ENCODE measurements around the gene DMRTC2. TPM values are rescaled to one million over a fixed set of nuclear protein-coding genes. Genes with fewer than 3 reads are reported as not detected.

The DMRTC2 gene
- total and polyA plus RNA-seq, 2 donors (not counting 1 experiment from before 2014, with no cell fraction given) = not detected

- WGBS (ENCODE audit: insufficient coverage) = 57% methylated on average over 1 of the region's 2 CpGs
- ATAC-seq (ENCODE audit: low read depth) = no peak
- H3K27ac Mint-ChIP-seq = no peak overlapping the region
Measured at GRCh38 chr19:41853344-41853743, 8.5 kb downstream of the DMRTC2 start.

GRCh38 chr19:41853768-41854167, 8.9 kb downstream of the DMRTC2 start:
- Mint-ChIP-seq H3K27ac (no peak overlapping the region), H3K9me3 (ENCODE audit: insufficient read depth) (no peaks in the 10 kb centered on the region), H3K4me1 (no peaks in the 10 kb centered on the region), H3K27me3 (peaks cover 4% of the 10 kb centered on the region), H3K4me3 (no peak overlapping the region)
- Histone ChIP-seq H3K4me2 (replicated peaks; ENCODE audit: low read depth, low read length, poor library complexity, severe bottlenecking) (no peak overlapping the region), H3K79me2 (ENCODE audit: control insufficient read depth, insufficient read depth, low read length) (no peaks in the 10 kb centered on the region), H3K27ac (ENCODE audit: low read length in 2 of 2) (no peak overlapping the region), H3K9me3 (ENCODE audit: control extremely low read depth in 1 of 3, control insufficient read depth in 2 of 3, insufficient read depth in 1 of 3, low read length in 2 of 3) (no peaks in the 10 kb centered on the region), H3K4me3 (ENCODE audit: control extremely low read depth in 1 of 5, extremely low read depth in 1 of 5, insufficient read depth in 1 of 5, low read depth in 2 of 5, low read length in 4 of 5) (no peak overlapping the region), H3K4me1 (ENCODE audit: control insufficient read depth in 2 of 2, insufficient read depth in 2 of 2, low read length in 2 of 2) (no peaks in the 10 kb centered on the region), H2AFZ (ENCODE audit: insufficient read depth, low read depth, low read length, poor library complexity, severe bottlenecking) (no peak overlapping the region), H3K27me3 (replicated peaks in 1 of 4; ENCODE audit: control extremely low read depth in 1 of 4, control insufficient read depth in 3 of 4, insufficient read depth in 4 of 4, low read length in 3 of 4) (no peaks in the 10 kb centered on the region), H3K36me3 (replicated peaks in 1 of 2; ENCODE audit: control extremely low read depth in 1 of 2, control insufficient read depth in 1 of 2, extremely low read depth in 1 of 2, insufficient read depth in 2 of 2, low read length in 1 of 2) (no peaks in the 10 kb centered on the region), H3K9ac (ENCODE audit: low read length) (no peak overlapping the region), H4K20me1 (ENCODE audit: control insufficient read depth, insufficient read depth, low read length, poor library complexity, severe bottlenecking) (no peaks in the 10 kb centered on the region)
- no peak for ATAC-seq (ENCODE audit: low read depth)
- POLR2A ChIA-PET = no interaction called here
- DNase-seq = no peak
- WGBS (ENCODE audit: insufficient coverage) = 75% methylated on average over 1 of the region's 2 CpGs
- CTCF ChIA-PET = interaction anchor here (1.0 to 2.2 kb wide), 5 partner anchors 18 to 175 kb away, joined by 3 to 10 read pairs (median 3); no protein-coding TSS in a partner anchor
- TF ChIP-seq CTCF (IDR thresholded peaks at IDR 0.05) = no peak
- no peak for TF ChIP-seq EZH2 (IDR thresholded peaks at IDR 0.05; ENCODE audit: borderline replicate concordance, insufficient read depth, low read depth, low read length, poor library complexity, severe bottlenecking)
- intact Hi-C loops (cut with micrococcal nuclease) = no loop called here

More at GRCh38 chr19:41853344-41853743, 8.5 kb downstream of the DMRTC2 start:
- no peak overlapping the region for H3K4me3 Mint-ChIP-seq
- no peaks in the 10 kb centered on the region for H3K9me3 ChIP-seq (ENCODE audit: control extremely low read depth in 1 of 3, control insufficient read depth in 2 of 3, insufficient read depth in 1 of 3, low read length in 2 of 3)
- no peaks in the 10 kb centered on the region for H4K20me1 ChIP-seq (ENCODE audit: control insufficient read depth, insufficient read depth, low read length, poor library complexity, severe bottlenecking)
- no peak overlapping the region for H3K27ac ChIP-seq (ENCODE audit: low read length in 2 of 2)
- H3K9ac ChIP-seq (ENCODE audit: low read length) = no peak overlapping the region
- intact Hi-C loops (cut with micrococcal nuclease) = no loop called here
- H3K36me3 ChIP-seq (replicated peaks in 1 of 2; ENCODE audit: control extremely low read depth in 1 of 2, control insufficient read depth in 1 of 2, extremely low read depth in 1 of 2, insufficient read depth in 2 of 2, low read length in 1 of 2) = no peaks in the 10 kb centered on the region
- no peaks in the 10 kb centered on the region for H3K79me2 ChIP-seq (ENCODE audit: control insufficient read depth, insufficient read depth, low read length)
- H3K4me2 ChIP-seq (replicated peaks; ENCODE audit: low read depth, low read length, poor library complexity, severe bottlenecking) = no peak overlapping the region
- DNase-seq = no peak
- ChIA-PET POLR2A (no interaction called here), CTCF (interaction anchor here (1.0 to 2.2 kb wide), 4 partner anchors 17 to 176 kb away, joined by 3 to 10 read pairs (median 3); no protein-coding TSS in a partner anchor)
- H2AFZ ChIP-seq (ENCODE audit: insufficient read depth, low read depth, low read length, poor library complexity, severe bottlenecking) = no peak overlapping the region
- H3K4me1 Mint-ChIP-seq = no peaks in the 10 kb centered on the region
- H3K9me3 Mint-ChIP-seq (ENCODE audit: insufficient read depth) = no peaks in the 10 kb centered on the region
- H3K4me1 ChIP-seq (ENCODE audit: control insufficient read depth in 2 of 2, insufficient read depth in 2 of 2, low read length in 2 of 2) = no peaks in the 10 kb centered on the region
- no peak overlapping the region for H3K4me3 ChIP-seq (ENCODE audit: control extremely low read depth in 1 of 5, extremely low read depth in 1 of 5, insufficient read depth in 1 of 5, low read depth in 2 of 5, low read length in 4 of 5)
- H3K27me3 Mint-ChIP-seq = peaks cover 4% of the 10 kb centered on the region
- no peaks in the 10 kb centered on the region for H3K27me3 ChIP-seq (replicated peaks in 1 of 4; ENCODE audit: control extremely low read depth in 1 of 4, control insufficient read depth in 3 of 4, insufficient read depth in 4 of 4, low read length in 3 of 4)
- TF ChIP-seq EZH2 (IDR thresholded peaks at IDR 0.05; ENCODE audit: borderline replicate concordance, insufficient read depth, low read depth, low read length, poor library complexity, severe bottlenecking) (no peak), CTCF (IDR thresholded peaks at IDR 0.05) (no peak)
